ENCODE measurements around the gene TEX26.

DNA sequence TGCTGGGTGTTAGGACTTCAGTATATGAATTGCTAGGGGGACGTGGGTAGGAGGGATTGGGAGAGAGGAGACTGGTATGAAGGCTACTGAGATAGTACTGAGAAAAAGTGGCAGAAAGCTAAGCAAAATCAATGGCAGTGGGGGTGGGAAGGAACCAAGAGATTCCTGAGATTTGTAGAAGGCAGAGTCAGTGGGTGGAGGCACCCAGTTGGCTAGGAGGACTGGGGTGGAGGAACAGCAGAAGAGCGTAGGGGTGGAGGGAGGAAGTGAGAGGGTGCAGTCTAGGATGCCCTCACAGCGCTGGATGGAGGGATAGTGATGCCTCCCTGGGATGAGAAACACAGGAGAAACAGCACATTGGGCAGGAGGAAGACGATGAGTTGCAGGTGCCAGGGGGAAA lies 32.0 kb upstream of the TEX26 start:
- TF ChIP-seq, protein P1, sequence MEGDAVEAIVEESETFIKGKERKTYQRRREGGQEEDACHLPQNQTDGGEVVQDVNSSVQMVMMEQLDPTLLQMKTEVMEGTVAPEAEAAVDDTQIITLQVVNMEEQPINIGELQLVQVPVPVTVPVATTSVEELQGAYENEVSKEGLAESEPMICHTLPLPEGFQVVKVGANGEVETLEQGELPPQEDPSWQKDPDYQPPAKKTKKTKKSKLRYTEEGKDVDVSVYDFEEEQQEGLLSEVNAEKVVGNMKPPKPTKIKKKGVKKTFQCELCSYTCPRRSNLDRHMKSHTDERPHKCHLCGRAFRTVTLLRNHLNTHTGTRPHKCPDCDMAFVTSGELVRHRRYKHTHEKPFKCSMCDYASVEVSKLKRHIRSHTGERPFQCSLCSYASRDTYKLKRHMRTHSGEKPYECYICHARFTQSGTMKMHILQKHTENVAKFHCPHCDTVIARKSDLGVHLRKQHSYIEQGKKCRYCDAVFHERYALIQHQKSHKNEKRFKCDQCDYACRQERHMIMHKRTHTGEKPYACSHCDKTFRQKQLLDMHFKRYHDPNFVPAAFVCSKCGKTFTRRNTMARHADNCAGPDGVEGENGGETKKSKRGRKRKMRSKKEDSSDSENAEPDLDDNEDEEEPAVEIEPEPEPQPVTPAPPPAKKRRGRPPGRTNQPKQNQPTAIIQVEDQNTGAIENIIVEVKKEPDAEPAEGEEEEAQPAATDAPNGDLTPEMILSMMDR (IDR thresholded peaks at IDR 0.05) = no peak
- TF ChIP-seq ELF1 (IDR thresholded peaks at IDR 0.05) (no peak), RAD21 (IDR thresholded peaks at IDR 0.05; ENCODE audit: low read length) (no peak), FOSL2 (IDR thresholded peaks at IDR 0.05; ENCODE audit: borderline replicate concordance, low read depth) (no peak), TAF1 (IDR thresholded peaks at IDR 0.05; ENCODE audit: borderline replicate concordance, low read depth, low read length) (no peak), SMC3 (IDR thresholded peaks at IDR 0.05; ENCODE audit: low read depth, low read length) (no peak), MEF2A (IDR thresholded peaks at IDR 0.05; ENCODE audit: borderline replicate concordance, low read depth) (no peak), POLR2AphosphoS5 (IDR thresholded peaks at IDR 0.05; ENCODE audit: low read depth, low read length) (no peak), YY1 (IDR thresholded peaks at IDR 0.05; ENCODE audit: low read depth) (no peak), TCF12 (IDR thresholded peaks at IDR 0.05) (no peak)
- TF ChIP-seq, protein P2, sequence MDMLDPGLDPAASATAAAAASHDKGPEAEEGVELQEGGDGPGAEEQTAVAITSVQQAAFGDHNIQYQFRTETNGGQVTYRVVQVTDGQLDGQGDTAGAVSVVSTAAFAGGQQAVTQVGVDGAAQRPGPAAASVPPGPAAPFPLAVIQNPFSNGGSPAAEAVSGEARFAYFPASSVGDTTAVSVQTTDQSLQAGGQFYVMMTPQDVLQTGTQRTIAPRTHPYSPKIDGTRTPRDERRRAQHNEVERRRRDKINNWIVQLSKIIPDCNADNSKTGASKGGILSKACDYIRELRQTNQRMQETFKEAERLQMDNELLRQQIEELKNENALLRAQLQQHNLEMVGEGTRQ (IDR thresholded peaks at IDR 0.05; ENCODE audit: borderline replicate concordance, low read depth, low read length) = no peak

Data from SK-N-SH (cell line).